HL-60/S4 treated with retinoic acid at 250 ng/mL for 4 days and 3 days (cell line): ENCODE measurements around the gene GRAMD1A.
"Not testable (repeated sequence)": the region's sequence is repeated elsewhere in the genome, so short reads cannot be mapped to it uniquely, and the experiment has no call there.

Experiments
- in situ Hi-C: fragments of 300-500 bp; cut with MboI; formaldehyde crosslinking; loops from 2 replicates; pipeline ENCODE4 v1.7.0; 2022; ENCODE audit warnings: low sequenced_read_pairs

GRAMD1A gene

DNA sequence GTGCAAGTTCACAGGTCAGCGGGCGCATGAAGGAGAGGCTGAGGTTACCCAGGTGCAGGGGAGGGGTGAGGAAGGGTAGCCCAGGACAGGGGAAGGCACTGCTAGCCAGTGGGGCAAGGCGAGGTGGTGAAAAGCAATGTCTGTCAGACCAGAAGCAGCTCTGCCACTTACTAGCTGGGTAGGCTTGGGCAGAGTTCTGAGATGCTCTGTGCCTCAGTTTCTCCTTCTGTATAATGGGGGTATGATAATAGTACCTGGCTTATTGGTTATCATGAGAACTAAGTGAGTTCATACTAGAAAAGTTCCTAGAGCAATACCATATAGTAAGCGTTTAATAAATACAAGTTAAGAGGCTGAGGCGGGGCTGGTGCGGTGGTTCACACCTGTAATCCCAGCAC, 15.8 kb downstream of the GRAMD1A start:
- in situ Hi-C loops = no loop called here

- in situ Hi-C loops = no loop called here
Measured at GRCh38 chr19:35017507-35017906, 17.4 kb downstream of the GRAMD1A start.

- in situ Hi-C loops = no loop called here
Measured at GRCh38 chr19:35018379-35018778, 18.3 kb downstream of the GRAMD1A start.

DNA sequence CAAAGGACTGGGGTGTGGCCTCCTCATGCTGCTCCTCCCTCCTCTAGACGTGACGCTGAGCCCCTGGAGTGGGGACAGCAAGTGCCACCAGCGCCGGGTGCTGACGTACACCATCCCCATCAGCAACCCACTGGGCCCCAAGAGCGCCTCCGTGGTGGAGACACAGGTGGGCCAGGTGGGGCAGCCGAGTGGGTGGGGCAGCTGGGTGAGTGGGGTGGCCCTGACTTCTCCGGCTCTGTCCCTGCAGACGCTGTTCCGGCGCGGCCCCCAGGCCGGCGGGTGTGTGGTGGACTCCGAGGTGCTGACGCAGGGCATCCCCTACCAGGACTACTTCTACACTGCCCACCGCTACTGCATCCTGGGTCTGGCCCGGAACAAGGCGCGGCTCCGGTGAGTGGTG, 19.0 kb downstream of the GRAMD1A start:
- in situ Hi-C loops = no loop called here

GRCh38 chr19:35021016-35021415, 20.9 kb downstream of the GRAMD1A start:
- in situ Hi-C loops = no loop called here

- in situ Hi-C loops = no loop called here
Measured at GRCh38 chr19:35021596-35021995, 21.5 kb downstream of the GRAMD1A start.

GRCh38 chr19:35022460-35022859, 22.3 kb downstream of the GRAMD1A start:
- in situ Hi-C loops = no loop called here

- in situ Hi-C loops = no loop called here
Measured at GRCh38 chr19:35023428-35023827, 23.3 kb downstream of the GRAMD1A start.

GRCh38 chr19:35024095-35024494, 24.0 kb downstream of the GRAMD1A start:
- in situ Hi-C loops = no loop called here

- in situ Hi-C loops = no loop called here
Measured at GRCh38 chr19:35025969-35026368, 25.8 kb downstream of the GRAMD1A start.

DNA sequence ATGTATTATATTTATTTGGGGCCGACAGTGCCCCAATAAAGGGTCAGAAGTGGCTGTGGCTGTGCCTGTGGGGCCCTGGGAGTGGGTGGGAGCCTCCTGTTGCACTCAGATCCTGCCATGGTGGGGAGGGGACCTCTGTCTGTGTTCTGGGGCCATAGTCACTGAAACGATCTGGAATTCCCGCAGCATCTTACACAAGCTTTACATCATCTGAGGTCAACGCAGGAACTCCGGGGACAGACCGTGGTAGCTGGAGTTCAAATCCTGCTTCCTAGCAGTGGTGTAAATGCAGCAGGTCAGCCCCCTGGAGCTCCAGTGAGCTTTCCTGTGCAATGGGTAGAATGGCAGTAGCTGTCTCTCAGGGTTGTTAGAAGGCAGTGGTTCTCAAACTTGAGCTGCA, 26.3 kb downstream of the GRAMD1A start:
- in situ Hi-C loops = no loop called here

DNA sequence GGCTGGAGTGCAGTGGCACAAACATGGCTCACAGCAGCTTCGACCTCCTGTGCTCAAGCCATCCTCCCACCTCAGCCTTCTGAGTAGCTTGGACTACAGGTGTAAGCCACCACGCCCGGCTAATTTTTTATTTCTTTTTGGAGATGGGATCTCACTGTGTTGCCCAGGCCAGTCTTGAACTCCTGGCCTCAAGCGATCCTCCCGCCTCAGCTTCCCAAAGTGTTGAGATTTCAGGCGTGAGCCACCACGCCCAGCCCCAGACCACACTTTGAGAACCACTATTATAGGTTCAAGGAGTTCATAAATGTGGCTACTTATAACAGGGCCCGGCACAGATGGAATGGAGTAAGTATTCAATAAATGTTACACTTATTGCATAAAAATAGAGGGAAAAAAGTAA, 26.9 kb downstream of the GRAMD1A start:
- in situ Hi-C loops = no loop called here

DNA sequence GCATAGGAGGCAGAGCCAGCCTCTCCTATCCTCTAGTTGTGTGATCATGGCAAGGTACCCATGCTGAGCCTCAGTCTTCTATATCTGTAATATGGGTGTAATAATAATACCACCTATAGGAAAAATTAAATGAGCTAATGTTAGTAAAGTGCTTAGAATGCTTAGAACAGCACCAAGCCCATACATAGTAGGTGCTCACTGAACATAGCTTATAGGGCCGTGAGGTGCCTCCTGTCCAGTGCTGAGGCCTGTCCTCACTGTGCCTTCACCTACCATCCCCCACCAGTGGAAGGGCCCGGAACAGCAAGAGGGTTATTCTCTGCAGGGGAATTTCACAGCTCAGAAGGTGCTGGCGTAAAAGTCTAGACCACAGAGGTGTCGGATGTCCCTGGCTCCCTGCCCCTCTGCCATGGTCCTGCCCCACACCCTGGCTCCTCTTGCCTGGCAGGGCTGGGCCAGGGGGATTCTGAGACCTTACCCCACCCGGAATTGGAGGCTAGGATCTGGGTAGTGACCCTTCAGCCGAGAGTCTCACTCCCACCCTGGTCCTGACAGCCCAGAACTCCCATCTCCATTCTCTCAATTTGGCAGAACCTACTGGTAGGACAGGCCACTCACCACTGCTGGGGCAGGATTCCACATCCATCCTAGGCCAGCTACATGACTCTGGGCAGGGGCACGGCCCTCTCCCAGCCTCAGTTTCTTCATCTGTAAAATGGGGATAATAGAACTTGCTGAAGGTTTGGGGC, 27.9 kb downstream of the GRAMD1A start:
- in situ Hi-C loops = no loop called here

- in situ Hi-C loops = not testable (repeated sequence)
Measured at GRCh38 chr19:35028600-35028885, 28.4 kb downstream of the GRAMD1A start.

GRCh38 chr19:35029275-35029736, 29.2 kb downstream of the GRAMD1A start:
- in situ Hi-C loops = not testable (repeated sequence)

DNA sequence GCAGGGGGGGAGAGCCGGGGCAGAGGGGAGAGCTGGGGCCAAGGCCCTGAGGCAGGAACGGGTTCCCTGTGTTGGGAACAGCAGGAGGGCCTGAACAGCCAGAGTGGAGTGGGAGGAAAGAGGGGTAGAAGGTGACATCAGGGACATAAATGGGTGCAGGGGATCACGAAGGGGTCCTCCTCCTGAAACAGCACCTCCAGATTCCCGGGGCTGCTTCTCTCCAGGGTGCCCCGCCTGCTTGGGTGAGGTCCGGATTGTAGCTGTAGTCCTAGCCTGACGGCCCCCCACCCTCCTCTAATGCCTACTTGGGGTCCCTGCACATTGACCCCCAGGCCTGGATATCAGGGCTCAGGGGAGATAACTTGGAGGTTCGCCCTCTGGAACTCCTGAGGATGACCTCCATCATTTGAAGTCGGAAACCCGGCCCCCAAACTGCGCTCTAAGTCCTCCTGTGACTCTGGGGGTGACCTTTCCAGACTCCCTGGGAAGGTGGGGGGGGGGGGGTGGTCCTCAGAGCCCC, 29.7 kb downstream of the GRAMD1A start:
- in situ Hi-C loops = no loop called here

DNA sequence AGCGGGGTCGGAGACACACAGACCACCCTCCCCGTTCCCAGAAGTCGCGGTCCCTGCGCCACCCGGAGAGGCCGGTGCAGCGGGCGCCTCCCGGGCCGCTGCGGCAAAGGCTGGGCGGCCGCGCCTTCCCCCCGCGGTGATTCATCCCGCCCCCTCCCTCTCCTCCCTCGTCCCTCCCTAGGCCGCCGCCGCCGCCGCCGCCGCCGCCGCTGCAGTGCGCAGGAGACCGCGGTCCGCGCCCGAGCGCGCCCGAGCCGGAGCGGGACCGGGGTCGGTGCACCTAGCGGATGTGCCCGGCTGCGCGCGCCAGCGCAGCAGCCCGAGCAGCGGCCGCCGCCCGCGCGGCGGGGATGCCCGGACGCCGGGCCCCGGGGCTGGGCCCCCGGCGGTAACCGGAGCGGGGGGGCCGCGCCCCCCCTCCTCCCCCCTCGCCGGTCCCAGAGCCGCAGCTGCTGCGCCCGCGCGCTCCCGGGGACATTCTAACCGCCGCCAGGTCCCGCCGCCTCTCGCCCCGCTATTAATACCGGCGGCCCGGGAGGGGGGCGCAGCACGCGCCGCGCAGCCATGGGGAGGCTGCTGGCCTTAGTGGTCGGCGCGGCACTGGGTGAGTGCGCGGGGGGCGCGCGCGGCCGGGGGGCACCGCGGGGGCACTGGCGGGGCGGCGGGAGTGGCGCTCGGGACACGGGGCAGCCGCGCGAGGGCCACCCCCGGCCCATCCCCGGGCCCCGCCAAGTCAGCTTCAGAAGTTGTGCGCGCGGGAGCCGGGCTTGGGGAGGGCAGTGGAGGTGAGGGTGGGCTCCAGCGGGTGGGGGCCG, 30.3 kb downstream of the GRAMD1A start, which contains the start of gene SCN1B:
Gene SCN1B, plus strand, starts transcription at position 214 of the 815 bp plus-strand sequence. Its CDS starts 351 bp downstream, at position 565.
- in situ Hi-C loops = no loop called here

DNA sequence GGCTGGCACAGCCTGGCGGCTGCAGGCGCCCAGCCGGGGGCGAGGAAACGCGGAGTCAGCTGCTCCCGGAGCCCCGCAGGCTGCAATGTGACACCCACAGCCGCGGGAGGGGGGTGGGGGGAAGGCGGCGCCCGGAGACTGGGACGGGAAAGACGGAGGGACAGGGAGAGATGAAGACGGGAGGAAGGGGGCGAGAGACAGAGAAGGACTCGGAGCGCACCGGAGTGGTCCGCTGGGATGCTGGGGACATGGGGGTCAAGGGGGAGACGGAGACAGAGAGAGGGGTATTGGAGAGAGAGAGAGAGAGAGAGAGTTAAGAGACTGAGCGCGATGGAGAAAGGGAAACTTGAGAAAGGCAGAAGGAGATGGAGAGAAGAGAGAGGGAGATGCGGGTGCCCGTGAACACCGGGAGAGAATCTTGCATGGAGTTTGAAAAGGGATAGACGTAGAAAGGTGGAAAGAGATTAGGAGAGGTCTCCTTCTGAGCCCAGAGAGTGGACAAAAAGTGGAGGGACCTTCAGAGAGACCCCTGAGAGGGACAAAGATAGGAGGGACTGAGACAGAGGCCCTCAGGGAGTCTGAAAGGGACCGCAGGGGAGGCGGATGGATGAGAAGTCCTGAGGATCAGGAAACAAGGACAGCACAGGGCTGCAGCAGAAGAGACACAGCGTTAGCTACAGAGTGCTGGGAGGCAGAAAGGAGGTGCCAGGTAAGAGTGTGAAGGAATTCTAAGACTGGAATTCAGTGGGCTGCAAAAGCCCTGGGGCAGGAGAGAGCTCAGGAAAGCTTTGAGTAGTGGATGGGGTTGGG, 31.2 kb downstream of the GRAMD1A start:
- in situ Hi-C loops = no loop called here

DNA sequence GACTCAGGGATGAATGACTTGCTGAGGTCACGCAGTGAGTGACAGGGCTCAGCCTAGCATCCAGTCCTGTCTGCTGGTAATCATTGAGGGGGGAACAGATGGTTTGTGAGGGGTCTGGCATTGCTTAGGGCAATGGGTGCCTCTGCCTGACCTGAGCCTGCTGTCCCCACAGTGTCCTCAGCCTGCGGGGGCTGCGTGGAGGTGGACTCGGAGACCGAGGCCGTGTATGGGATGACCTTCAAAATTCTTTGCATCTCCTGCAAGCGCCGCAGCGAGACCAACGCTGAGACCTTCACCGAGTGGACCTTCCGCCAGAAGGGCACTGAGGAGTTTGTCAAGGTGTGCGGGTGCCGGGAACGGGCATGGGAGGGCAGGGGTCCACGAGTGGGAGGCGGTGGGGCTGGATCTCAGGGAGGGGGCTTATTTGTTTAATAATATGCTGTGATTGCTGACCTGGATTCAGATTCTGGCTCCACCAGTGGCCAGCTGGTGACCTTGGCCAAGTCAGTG, 32.3 kb downstream of the GRAMD1A start:
- in situ Hi-C loops = no loop called here

GRCh38 chr19:35033067-35034004, 33.2 kb downstream of the GRAMD1A start:
- in situ Hi-C loops = no loop called here
